Smooth muscle cell (in vitro differentiated cells): ENCODE data around the gene EXO5. TPM values are rescaled to one million over a fixed set of nuclear protein-coding genes. Genes with fewer than 3 reads are reported as not detected.
"Not testable (repeated sequence)": the region's sequence is repeated elsewhere in the genome, so short reads cannot be mapped to it uniquely, and the experiment has no call there.

ENCODE experiments used
- DNase-seq: peaks from one replicate; lab custom pipeline; 2025; ENCODE audit not compliant: unreplicated experiment; lab: John Stamatoyannopoulos, UW
- H2AFZ ChIP-seq: fragments of 200-600 bp; sonication (generic); 2 replicates; pipeline ENCODE4 v1.6.0; 2016; ENCODE audit warnings: antibody characterized with exemption, low read depth, mild to moderate bottlenecking
- H3F3A ChIP-seq: fragments of 200-600 bp; sonication (generic); 2 replicates; pipeline ENCODE4 v1.6.0; 2017; ENCODE audit warnings: antibody characterized with exemption, low read depth
- H3K27ac ChIP-seq: fragments of 200-600 bp; sonication (generic); 2 replicates; pipeline ENCODE4 v1.5.1; 2016; ENCODE audit warnings: low read depth, mild to moderate bottlenecking
- H3K27me3 ChIP-seq: fragments of 200-600 bp; sonication (generic); 2 replicates; pipeline ENCODE4 v1.6.1; 2016; ENCODE audit warnings: low read depth, mild to moderate bottlenecking
- H3K36me3 ChIP-seq: fragments of 200-600 bp; sonication (generic); 2 replicates; pipeline ENCODE4 v1.5.1; 2016; ENCODE audit warnings: low read depth
- H3K4me1 ChIP-seq: fragments of 200-600 bp; sonication (generic); 2 replicates; pipeline ENCODE4 v1.5.1; 2016; ENCODE audit warnings: low read depth
- H3K4me2 ChIP-seq: fragments of 200-600 bp; sonication (generic); 2 replicates; pipeline ENCODE4 v1.6.0; 2016; ENCODE audit warnings: mild to moderate bottlenecking
- H3K4me3 ChIP-seq: fragments of 200-600 bp; sonication (generic); 2 replicates; pipeline ENCODE4 v1.5.1; 2016; ENCODE audit warnings: mild to moderate bottlenecking
- H3K79me2 ChIP-seq: fragments of 200-600 bp; sonication (generic); 2 replicates; pipeline ENCODE4 v1.6.0; 2016; ENCODE audit warnings: low read depth, mild to moderate bottlenecking
- H3K9ac ChIP-seq: fragments of 200-600 bp; sonication (generic); 2 replicates; pipeline ENCODE4 v1.6.0; 2016; ENCODE audit warnings: low read depth
- H3K9me3 ChIP-seq: fragments of 200-600 bp; sonication (generic); replicated peaks from 2 replicates; pipeline ENCODE4 v1.5.1; 2016; ENCODE audit warnings: low read depth
- H4K20me1 ChIP-seq: fragments of 200-600 bp; sonication (generic); 2 replicates; pipeline ENCODE4 v1.6.0; 2016; ENCODE audit warnings: low read depth
- CTCF ChIP-seq: fragments of 200-600 bp; sonication (generic); IDR thresholded peaks from 2 replicates; pipeline ENCODE4 v1.5.1; 2017; ENCODE audit warnings: borderline replicate concordance, mild to moderate bottlenecking, antibody characterized with exemption; ENCODE audit not compliant: insufficient read depth, poor library complexity, severe bottlenecking
- WGBS: methylation state at CpG from one replicate; pipeline ENCODE4 v1.1.7; 2016; ENCODE audit warnings: low lambda C conversion rate; 5-methylcytosine and 5-hydroxymethylcytosine counted together
- polyA plus RNA-seq: library from polyadenylated mRNA; unstranded; fragments of >200 nt; fragmentation: Nextera tagmentation; extraction: Ambion mirVana; gene quantifications from 2 replicates; pipeline ENCODE4 v1.2.1, GENCODE V29; 2016
- total RNA-seq: library from RNA; depleted of rRNA; stranded (reverse); fragments of >200 nt; gene quantifications from 2 replicates; pipeline ENCODE4 v1.2.3, GENCODE V29; 2014

EXO5 gene
- total and polyA plus RNA-seq, 2 experiments from 2014 or later, result 7.1 to 9.4 TPM

GRCh38 chr1:40539338-40539737 lies 30.8 kb downstream of the EXO5 start:
- Histone ChIP-seq H3K4me1 (no peaks in the 10 kb centered on the region), H3K36me3 (peaks cover 12% of the 10 kb centered on the region), H3K4me2 (no peak overlapping the region), H3K79me2 (no peaks in the 10 kb centered on the region), H4K20me1 (no peaks in the 10 kb centered on the region), H3K27me3 (no peaks in the 10 kb centered on the region), H3K9ac (no peak overlapping the region), H3K4me3 (no peak overlapping the region), H3K9me3 (no peaks in the 10 kb centered on the region), H3F3A (no peaks in the 10 kb centered on the region), H3K27ac (no peak overlapping the region), H2AFZ (no peak overlapping the region)
- TF ChIP-seq CTCF, result no peak
- no peak for DNase-seq
- WGBS, result 95% methylated on average over 7 of the region's 7 CpGs

GRCh38 chr1:40546957-40547356 lies 38.4 kb downstream of the EXO5 start:
- no peaks in the 10 kb centered on the region for H3K79me2 ChIP-seq
- H3K4me2 ChIP-seq, result no peak overlapping the region
- TF ChIP-seq CTCF, result no peak
- DNase-seq, result no peak
- no peaks in the 10 kb centered on the region for H3F3A ChIP-seq
- no peak overlapping the region for H3K9ac ChIP-seq
- WGBS, result 98% methylated on average over 4 of the region's 4 CpGs
- peaks cover 23% of the 10 kb centered on the region for H3K36me3 ChIP-seq
- no peak overlapping the region for H3K4me3 ChIP-seq
- no peak overlapping the region for H3K27ac ChIP-seq
- H3K27me3 ChIP-seq, result no peaks in the 10 kb centered on the region
- H2AFZ ChIP-seq, result no peak overlapping the region
- H3K4me1 ChIP-seq, result no peaks in the 10 kb centered on the region
- H4K20me1 ChIP-seq, result no peaks in the 10 kb centered on the region
- no peaks in the 10 kb centered on the region for H3K9me3 ChIP-seq

- Histone ChIP-seq H3K27me3 (no peaks in the 10 kb centered on the region), H3K4me2 (no peak overlapping the region), H2AFZ (no peak overlapping the region), H4K20me1 (no peaks in the 10 kb centered on the region), H3K9ac (no peak overlapping the region), H3K9me3 (no peaks in the 10 kb centered on the region), H3K79me2 (no peaks in the 10 kb centered on the region), H3K4me1 (no peaks in the 10 kb centered on the region), H3K4me3 (no peak overlapping the region), H3K36me3 (no peaks in the 10 kb centered on the region), H3F3A (no peaks in the 10 kb centered on the region), H3K27ac (no peak overlapping the region)
- no peak for DNase-seq
- whole genome bisulfite sequencing, result 86% methylated on average over 4 of the region's 4 CpGs
- TF ChIP-seq CTCF, result no peak
Measured at GRCh38 chr1:40553017-40553416, 44.5 kb downstream of the EXO5 start.

GRCh38 chr1:40554807-40555206 lies 46.2 kb downstream of the EXO5 start:
- not testable (repeated sequence) for H3K79me2 ChIP-seq, H3K4me3 ChIP-seq
- 86% methylated on average over 7 of the region's 7 CpGs for WGBS

More at GRCh38 chr1:40554807-40555206, 46.2 kb downstream of the EXO5 start:
- not testable (repeated sequence) for H4K20me1 ChIP-seq, H3F3A ChIP-seq, H3K4me1 ChIP-seq, H3K27me3 ChIP-seq, H3K4me2 ChIP-seq, DNase-seq, H3K27ac ChIP-seq, H3K36me3 ChIP-seq, H3K9me3 ChIP-seq, H2AFZ ChIP-seq, H3K9ac ChIP-seq
